ENCODE data around the gene IL7R.
A peak's percentile ranks its signal among the peaks of the same experiment; 100 is the strongest.
"Not testable (repeated sequence)": the region's sequence is repeated elsewhere in the genome, so short reads cannot be mapped to it uniquely, and the experiment has no call there.

Gene IL7R

DNA sequence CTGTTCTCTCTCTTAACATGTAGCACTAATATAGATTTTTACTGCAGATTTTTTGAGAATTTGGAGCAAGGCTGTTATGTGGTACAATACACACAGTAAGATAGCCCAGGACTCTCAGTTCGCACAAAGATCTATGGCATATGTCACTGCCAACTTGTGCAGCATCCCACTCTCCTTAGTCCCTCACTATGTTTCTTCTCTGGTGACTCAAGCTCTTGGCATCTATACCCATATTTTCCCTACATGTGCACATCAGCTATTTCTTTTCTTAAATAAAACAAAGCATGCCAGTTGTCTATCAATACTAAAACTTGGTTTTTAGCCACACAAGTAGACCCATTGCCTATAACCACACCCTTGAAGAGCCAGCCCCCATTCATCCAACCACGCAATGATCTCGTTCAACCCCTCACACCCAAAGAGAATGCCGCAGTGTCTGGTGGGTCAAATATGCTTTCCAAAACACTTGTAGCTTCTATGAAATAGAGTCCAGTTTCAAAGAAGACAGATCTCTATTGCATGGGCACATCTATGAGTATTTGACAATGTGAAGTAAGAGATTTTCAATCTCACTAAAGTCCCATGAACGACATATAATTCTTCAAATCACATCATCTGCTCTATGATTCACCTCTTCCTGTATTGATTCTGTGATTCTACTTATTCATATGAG is 18.2 kb upstream of the IL7R start:
- no peak for DNase-seq (ENCODE audit: low read depth in 2 of 2)

DNA sequence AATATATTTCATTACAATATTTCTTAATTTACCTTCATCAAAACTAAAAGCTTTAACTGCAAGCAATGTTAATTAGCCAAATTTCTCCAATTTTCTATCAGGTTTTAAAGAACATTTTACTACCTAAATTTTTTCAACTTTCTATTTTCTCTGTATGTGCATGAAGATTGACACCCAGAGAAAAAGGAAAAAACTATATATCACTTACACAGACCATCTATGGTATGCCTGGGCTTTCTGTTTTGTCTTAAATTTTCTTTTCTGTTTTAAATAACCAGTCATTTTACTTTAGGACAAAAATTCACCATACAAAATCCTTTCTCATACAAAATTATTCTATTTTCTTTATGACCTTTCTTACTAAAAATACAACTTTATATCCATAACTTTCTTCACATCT is 13.8 kb upstream of the IL7R start:
- no peak for DNase-seq (ENCODE audit: low read depth in 2 of 2)

DNA sequence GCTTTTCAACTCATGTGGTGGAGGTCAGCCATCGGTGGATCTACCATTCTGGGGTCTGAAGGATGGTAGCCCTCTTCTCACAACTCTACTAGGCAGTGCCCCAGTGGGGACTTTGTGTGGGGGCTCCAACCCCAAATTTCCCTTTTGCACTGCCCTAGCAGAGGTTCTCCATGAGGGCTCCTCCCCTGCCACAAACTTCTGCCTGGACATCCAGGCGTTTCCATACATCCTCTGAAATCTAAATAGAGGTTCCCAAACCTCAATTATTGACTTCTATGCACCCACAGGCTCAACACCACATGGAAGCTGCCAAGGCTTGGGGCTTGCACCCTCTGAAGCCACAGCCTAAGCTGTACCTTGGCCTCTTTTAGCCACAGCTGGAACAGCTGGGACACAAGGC is 11.2 kb upstream of the IL7R start:
- not testable (repeated sequence) for DNase-seq (ENCODE audit: low read depth in 2 of 2)

DNA sequence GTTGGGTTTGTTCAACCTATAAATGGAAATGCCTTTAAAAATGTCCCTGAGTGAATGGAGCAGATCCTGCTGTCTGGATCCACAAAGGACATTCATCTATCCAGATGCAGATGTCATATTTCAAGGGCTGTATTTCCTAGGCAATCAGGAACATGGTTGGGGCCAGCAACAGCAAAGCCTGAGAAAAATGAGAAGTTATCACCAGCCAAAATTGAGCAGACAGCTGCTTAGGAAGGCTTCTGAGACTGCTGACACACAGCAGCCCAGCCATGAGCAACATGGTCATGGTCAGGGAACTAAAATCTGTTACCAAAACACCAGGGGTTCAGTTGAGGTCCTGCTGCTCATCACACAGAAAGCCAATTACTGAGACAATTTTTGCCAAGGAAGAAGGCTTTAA is 9.2 kb upstream of the IL7R start:
- DNase-seq (ENCODE audit: low read depth in 2 of 2), result no peak

DNA sequence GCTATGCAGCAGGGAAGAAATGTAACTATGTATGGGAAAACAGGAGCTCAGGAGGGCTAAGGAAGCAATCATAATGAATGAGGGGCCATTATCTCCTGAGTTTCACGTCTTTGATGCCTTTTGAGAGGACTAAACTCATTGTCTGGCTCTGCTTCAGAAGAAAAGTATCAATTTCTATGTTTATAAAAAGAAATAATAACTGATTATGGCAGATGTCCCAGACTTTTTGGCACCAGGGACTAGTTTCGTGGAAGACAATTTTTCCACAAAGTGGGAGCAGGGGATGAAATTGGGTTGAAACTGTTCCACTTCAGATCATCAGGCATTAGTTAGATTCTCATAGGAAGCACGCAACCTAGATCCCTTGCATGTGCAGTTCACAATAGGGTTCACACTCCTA is 8.7 kb upstream of the IL7R start:
- no peak for DNase-seq (ENCODE audit: low read depth in 2 of 2)

DNA sequence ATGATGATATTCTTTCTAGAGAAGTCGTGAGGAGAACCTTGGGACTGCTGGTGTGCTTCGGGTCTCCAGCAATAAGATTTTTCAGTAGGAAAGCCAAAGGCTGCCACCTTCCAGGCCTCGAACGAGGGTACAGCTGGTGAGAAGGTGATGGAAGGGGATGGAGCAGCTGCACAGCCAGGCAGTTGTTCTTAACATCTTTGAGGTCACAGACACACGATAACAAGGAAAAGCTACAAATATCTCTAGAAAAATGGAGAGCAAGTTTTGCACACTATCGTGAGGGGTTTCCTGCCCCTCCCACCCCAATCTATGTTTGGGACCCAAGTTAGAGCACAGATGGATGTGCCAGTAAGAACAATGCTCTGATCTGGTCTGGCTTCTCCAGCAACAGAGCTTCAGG is 6.8 kb upstream of the IL7R start:
- DNase-seq (ENCODE audit: low read depth in 2 of 2), result no peak

DNA sequence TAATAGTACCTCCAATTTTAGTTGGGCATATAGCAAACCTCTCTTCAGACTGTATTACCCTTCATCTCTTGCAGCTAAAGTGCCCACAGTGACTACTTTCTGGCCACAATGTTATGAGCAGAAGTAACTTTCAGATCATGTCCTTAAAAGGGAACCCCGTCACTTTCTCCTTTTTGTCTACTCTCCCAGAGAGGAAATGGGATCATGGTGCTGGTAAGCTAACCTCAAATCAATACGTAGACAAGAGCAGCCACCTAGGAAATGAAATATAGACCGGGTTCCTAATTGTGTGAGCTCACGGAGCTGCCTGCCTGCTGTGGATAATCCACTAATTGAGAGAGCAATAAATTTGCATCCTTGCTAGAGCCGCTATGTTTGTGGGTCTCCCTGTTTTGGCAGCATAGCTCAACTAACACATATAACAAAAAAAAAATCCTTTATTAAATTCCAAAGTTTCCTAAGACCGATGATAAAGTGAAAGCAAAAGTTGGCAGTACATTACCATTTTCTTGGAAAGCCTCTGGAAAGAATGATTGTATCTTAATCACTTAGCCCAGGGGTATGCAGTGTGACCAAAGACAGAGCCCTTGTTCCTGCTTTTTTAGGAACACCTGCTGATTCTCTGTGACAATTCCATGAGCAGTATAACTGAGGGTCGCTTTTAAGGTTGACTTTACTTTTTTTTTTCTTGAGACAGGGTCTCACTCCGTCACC is 5.6 kb upstream of the IL7R start:
- no peak for DNase-seq (ENCODE audit: low read depth in 2 of 2)

DNA sequence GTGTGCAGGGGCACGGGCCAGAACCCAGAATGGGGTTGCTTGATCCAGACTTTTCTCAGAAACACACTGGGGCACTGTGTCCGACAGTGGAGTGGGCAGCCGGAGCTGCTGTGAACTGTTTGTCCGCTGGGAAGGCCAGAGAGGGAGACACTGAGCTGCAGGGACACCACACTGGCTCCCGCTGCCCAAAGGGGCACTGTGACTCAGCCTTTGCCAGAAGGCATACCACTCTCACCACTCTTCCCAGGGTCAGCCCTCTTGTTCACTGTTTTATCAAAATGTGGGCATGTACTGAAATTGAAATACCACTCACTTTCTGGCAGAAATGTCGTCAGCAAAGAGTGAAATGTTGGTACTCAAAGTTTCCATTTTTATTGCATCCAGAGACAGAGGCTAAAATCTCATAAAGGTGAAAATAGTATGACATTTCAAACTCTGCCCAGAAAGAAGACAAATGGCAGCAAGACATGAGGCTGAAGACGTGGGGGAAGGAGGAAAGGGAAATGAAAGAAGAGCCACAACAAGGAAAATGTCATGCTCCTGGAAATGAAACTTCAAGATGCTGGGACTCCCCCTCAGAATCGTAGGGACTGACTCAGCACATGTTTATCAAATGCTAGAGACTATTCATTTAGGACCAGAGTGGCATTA is 4.5 kb upstream of the IL7R start:
- no peak for DNase-seq (ENCODE audit: low read depth in 2 of 2)

DNA sequence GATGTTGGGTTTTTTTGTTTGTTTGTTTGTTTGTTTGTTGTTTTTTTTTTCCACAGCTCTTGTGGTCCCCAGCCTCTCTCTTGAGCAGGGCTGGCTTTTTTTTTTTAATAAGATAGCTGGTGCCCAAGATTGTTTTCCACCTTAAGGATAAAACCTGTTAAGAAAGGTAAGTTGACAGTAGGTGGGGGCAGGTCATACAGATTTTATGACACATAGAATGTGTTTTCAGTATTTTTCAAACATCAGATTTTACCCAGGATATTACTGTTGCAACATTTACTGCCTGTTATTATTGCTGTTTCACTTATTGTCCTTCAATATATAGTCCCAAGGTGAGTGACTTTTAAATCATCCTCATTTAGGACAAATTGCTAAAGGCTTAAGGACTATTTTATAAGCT is 3.9 kb upstream of the IL7R start:
- no peak for DNase-seq (ENCODE audit: low read depth in 2 of 2)

DNA sequence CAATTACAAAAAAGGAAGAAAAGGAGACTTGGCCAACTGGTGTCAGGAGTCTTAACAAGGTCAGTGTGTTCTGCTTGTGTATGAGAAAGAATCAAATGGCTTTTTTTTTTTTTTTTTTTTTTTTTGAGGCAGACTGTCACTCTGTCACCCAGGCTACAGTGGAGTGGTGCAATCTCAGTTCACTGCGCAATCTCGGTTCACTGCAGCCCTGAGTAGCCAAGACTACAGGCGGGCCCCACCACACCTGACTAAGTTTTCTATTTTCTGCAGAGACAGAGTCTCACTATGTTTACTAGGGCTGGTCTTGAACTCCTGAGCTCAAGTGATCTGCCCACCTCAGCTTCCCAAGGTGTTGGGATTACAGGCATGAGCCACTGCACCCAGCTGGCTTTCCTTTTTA is 3.1 kb upstream of the IL7R start:
- peak; percentile 24 to 48 for DNase-seq (ENCODE audit: low read depth in 2 of 2)

DNA sequence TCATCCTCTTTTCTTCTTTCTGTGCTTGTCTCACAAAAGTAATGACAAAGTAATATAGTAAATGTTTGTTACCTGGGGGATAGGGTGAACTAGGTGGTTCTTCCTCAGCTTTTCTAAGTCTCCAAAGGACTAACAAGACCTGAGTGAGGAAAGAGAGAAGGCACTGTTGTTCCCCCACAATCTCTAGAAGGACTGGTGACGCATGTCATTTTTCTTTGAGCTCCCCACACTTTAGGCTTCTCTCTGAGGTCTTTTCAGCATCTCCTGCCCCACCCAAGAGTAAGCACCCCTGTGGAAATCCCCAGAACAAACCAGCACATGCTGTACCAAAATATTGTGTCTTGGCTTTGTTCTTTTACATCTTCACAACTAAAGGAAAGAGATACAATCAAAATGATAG is 2.4 kb upstream of the IL7R start:
- DNase-seq (ENCODE audit: low read depth in 2 of 2), result peak; percentile 24 to 36

DNA sequence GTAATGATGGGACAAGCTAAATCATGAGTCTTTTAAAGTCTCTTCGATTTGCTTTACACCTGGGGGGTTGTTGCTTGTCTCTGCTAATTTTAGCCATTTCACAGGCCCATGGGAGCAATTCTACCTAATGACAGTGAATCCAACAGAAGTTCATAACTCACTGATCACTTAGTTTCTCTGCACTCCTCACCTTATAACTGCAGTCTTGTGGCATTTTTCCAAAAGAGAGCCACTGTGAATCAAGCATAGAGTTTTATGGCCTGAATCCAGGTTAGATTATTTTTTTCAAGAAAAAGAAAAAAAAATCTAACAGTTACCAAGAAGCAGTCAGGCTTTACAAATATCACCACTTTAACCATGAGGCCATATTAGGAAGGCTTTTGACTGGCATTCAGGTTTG is 1.5 kb upstream of the IL7R start:
- no peak for DNase-seq (ENCODE audit: low read depth in 2 of 2)

DNA sequence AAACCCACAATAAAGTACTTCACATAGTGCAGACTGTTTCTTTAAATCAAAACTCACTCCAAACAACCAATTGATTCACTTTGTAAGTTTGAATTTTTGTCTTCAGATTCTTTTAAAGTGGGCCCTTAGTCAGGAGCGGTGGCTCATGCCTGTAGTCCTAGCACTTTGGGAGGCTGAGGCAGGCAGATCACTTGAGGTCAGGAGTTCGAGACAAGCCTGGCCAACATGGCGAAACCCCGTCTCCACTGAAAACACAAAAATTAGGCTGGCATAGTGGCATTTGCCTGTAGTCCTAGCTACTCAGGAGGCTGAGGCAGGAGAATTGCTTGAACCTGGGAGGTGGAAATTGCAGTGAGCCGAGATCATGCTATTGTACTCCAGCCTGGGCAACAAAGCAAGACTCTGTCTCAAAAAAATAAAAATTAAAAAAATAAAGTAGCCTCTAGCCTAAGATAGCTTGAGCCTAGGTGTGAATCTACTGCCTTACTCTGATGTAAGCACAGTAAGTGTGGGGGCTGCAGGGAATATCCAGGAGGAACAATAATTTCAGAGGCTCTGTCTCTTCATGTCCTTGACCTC is 416 bp upstream of the IL7R start:
- DNase-seq (ENCODE audit: low read depth in 2 of 2), result not testable (repeated sequence)

DNA sequence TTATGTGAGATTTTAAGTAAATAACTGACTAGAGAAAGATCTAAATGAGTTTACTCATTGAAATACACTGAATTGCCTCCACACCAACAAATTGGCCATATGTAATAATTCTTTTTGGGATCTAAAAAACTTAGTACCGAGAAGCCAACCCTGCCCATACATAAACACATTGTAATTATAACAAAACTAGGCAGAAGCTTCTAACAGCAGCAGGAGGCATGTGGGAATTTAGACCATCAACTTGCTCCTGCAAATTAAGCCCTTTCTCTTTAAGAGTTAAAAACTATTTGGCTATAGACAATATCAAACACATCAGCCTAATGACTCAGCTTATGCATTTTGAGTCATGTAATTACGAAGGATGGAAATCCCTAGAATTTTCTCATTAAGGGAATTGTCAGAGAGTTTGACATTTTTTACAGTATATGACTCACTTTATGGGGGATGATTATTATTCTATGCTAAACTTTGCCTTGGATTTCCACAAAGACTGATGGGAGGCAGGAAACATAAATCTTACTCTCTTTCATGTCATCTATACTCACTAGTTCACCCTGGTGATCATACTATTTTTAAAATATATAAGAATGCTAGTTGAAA is 1.0 kb downstream of the IL7R start:
- DNase-seq (ENCODE audit: low read depth in 2 of 2), result no peak

DNA sequence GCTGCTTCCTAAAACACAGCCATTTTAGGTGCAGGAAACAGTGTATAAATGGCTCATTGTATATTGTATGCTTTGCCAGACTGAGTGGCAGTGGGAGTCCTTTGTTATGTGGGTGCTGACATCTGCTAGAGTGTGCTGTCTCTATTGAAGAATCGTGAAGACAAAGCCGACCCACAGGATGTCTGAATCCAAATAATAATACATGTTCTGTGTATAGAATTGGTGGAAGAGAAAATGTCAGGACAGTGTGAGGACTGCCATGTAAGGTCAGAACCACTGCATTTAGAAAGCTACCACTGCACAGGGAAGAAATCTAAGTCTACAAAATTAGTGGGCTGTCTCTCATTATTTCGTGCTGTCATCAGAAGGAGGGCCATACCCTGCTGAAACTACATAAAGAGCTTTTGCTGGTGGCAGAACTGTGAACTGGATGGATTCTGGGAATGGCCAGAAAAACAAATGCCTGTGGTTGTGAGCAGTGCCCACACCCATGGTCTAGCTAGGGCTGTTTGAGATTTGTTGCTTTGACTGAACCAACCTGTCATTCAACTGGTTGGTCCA is 2.5 kb downstream of the IL7R start:
- DNase-seq (ENCODE audit: low read depth in 2 of 2), result no peak

DNA sequence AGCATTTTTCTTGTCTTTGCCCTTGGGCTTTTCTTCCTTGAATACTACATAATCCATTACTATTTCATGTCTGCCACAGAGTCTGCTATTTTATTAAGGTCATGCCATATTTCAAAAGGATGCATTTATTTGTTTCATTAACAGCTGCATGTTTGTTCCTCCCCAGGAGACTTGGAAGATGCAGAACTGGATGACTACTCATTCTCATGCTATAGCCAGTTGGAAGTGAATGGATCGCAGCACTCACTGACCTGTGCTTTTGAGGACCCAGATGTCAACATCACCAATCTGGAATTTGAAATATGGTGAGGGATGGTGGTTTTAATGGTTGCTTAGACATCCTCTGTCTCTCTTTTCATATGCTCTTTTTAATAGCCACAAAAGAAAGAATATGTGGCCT is 4.0 kb downstream of the IL7R start:
- DNase-seq (ENCODE audit: low read depth in 2 of 2), result no peak

DNA sequence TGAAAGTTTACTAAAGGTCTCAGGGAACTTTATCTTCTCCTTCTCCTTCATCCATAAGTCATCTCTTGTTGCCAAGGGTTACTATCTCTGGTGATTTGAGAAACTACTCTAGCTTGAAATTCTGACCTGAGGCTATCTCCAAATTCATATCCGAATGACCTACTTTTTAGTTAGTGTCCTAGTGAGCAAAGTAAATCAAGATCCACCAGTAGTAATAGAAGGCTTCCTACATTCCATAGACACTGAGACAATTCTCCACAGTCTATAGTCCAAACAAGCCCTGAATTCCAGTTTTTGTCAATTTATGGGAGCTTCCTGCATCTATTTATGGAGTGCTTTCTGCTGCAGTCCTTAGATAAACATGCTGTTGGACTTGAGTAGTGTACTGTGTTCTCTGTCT is 5.0 kb downstream of the IL7R start:
- no peak for DNase-seq (ENCODE audit: low read depth in 2 of 2)

DNA sequence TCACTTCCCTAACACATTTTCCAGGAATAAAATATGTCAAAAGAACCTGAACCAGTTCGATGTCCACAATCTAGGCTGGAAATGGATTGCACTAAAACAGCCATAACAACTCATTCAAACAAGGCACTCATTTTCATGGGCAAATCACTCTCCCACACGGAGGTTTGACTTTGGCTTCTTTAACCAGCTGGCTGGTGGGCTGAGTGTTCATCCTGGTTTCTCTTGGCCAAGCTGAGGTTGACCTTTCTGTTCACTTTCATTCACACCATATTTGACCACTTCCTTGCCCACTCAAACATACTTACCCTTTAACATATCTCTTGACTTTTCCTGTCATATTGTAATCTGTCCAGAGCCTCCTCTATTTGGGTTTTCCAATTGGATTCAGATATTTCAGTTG is 5.4 kb downstream of the IL7R start:
- no peak for DNase-seq (ENCODE audit: low read depth in 2 of 2)

DNA sequence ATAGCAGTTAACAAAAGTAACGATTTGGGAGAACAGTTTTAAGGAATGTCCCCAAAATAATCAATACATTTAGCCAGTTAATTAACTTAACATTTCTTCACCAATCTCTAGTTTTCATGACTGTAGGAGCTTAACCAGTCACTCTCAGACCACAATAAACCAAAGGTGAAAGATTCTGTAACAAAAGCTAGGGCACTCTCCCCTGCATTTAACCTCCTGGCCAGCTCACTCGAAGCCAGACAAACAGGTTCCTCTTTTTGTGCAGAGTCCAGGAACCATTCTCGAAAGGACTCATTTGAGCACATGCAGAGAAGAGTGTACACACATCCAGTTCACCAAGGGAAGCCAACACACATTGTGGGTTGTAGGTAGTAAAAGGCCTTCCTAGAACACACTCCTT is 6.5 kb downstream of the IL7R start:
- no peak for DNase-seq (ENCODE audit: low read depth in 2 of 2)

DNA sequence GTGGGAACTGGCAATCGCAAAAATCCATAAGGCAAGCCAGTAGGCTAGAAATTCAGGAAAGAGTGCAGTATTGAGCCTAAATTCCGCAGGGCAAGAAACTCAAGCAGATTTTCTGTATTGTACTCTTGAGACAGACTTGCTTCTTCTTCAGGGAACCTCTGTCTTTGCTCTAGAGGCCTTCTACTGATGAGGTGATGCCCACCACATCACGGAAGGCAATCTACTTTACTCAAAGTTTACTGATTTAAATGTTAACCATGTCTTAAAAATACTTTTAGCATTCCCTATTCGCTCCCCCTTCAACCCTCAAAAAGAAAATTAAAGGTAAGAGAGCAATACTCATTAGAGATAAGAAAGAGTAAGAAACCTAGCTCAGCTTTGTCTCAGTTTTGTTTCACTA is 11.3 kb downstream of the IL7R start:
- no peak for DNase-seq (ENCODE audit: low read depth in 2 of 2)

DNA sequence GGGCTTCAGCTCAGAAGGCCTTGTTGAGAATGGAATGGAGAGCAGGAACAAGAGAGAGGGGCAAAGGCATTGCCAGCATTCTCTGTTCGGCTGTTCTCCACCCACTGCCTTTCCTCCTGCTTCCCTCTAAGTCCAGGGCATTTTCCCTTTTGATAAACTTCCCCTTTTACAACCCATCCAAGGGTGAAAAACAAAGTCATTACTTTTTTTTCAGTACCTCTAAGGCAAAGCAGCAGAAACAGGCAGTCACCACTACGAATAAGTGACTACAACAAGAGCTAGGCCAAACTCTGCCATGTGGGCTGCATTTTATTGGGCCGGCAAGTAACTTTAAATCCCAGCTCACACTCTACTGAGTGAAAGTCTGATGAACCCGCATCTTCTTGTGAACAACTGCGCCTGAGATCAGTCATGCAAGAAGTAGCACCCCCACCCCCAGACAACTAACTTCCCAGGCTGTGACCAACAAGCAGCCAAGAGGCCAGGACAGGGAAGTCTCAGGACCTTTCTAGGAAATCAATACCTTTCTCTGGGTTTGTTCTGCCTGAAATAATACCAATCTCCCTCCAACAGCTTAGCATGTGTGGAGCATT is 13.1 kb downstream of the IL7R start:
- no peak for DNase-seq (ENCODE audit: low read depth in 2 of 2)

DNA sequence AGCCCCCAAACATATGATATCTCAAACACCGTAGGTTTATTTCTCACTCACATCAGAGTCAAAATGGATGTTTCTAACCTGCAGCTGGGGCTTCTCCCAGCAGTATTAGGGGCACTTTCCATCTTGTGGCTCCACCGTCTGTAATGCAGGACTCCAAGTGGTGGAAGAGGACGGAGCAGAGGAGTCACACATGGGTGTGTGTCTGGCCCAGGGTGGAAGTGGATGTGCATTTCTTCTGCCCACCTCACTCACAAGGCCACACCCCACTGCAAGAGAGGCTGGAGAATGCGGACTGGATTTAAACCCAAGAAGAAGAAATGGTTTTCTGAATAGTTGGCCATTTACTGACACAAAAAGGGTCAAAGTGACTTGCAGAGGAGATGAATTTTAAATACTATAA is 13.9 kb downstream of the IL7R start:
- DNase-seq (ENCODE audit: low read depth in 2 of 2), result no peak

All from stimulated activated CD8-positive, alpha-beta memory T cell treated with anti-CD3 and anti-CD28 coated beads, Interleukin-7, amount 100 ng/mL, for 1 hour (primary cell).